ENCODE data around the gene RNF150.
"Not testable (repeated sequence)": the region's sequence is repeated elsewhere in the genome, so short reads cannot be mapped to it uniquely, and the experiment has no call there.

RNF150 gene

GRCh38 chr4:141075553-141075952 is 57.7 kb downstream of the RNF150 start:
- DNase-seq (ENCODE audit: low read depth, low spot score), result no peak

DNA sequence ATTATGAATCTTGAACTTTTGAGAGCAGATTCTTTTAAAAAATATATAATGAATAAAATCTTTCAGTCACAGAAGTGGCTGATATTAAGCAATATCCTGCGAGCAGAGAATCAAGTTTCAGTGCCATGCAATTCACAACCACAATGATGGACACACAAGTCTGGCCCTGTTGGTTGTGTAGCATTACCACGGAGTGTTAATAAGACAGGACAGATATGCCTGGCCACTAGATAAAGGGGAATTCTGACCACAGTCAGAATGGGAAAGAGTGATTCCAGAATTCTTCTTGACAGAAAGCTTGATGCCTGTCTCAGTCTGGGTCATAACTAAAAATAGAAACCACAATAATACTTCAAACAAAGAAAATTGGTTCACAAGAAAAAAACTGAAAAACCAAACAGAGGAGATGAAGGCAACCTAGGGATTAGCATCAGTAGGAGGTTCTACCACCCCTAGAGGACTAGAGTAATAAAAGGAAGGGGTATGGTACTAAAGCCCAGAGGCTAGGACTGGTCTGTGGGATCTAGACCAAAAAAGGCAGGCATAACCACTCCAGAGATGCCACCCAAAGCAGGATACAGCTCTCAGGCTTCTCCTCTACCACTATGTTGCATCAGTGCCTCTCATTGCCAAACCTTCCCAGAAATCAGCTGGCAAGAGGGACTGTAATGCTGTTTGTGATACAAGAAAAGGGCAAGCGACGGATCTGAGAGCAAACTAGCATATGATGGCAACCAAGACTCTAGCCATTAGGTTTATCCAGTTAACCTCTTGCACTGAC is 59.0 kb downstream of the RNF150 start:
- DNase-seq (ENCODE audit: low read depth, low spot score), result no peak

DNA sequence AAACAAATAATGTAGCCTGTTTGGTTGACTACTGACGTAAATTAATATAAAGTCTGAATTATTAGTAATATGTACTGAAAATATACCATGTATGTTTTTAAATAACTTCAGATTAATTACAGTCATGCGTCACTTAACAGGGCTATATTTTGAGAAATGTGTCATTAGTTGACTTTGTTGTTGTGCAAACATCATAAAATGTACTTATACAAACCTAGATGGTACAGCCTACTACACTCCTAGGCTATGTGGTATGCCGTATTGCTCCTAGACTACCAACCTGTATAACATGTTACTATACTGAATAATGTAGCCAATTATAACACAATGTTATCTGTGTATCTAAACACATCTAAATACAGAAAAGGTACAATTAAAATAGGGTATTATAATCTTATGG is 66.6 kb downstream of the RNF150 start:
- no peak for DNase-seq (ENCODE audit: low read depth, low spot score)

DNA sequence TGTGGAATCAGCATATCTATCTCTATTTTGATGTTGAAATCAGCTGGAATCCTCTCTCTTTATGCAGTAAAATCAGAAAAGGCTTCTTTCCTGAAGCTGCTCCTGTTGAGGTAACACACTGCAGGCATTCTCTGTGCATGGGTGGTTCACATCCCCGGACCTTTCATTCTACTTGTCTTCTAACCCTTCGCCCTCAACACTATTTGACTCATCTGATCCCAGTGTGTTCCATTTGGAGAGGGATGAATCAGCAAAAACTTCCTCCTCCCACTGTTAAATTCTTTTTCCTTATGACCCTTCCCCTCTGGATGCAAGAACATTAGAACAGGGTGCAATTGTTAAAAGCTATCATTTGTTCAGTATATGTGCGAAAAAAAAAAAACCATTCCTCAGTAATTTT is 67.4 kb downstream of the RNF150 start:
- DNase-seq (ENCODE audit: low read depth, low spot score), result no peak

DNA sequence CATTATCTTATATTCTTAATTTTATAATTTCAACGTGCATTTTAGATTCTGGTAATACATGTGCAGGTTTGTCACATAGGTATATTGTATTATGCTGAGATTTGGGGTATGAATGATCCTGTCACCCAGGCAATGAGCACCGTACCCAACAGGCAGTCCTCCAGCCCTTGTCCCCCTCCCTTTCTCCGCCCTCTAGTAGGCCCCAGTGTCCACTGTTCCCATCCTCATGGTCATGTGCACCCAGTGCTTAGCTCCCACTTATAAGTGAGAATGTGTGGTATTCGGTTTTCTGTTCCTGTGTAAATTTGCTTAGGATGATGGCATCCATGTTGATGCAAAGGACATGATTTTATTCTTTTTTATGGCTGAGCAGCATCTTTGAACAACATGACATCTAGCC is 70.6 kb downstream of the RNF150 start:
- no peak for DNase-seq (ENCODE audit: low read depth, low spot score)

GRCh38 chr4:141058591-141059512 is 74.4 kb downstream of the RNF150 start:
- DNase-seq (ENCODE audit: low read depth, low spot score), result no peak

DNA sequence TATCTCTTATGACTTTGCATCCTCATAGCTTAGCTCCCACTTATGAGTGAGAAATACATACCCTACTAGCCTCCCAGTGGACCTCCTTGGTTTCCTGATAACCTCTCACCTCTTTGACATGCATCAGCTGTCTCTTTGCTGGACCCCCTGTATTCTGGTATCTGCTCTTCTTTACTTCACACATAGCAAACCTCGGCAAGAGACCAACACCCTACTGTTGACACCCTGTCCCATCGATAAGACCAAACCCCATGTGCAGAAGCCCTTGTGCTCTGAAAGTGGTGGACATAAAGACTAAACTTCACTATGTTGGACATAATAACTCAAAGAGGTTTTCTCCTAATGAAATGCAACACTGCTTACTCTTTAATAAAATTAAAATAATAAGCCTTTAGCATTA is 75.7 kb downstream of the RNF150 start:
- no peak for DNase-seq (ENCODE audit: low read depth, low spot score)

DNA sequence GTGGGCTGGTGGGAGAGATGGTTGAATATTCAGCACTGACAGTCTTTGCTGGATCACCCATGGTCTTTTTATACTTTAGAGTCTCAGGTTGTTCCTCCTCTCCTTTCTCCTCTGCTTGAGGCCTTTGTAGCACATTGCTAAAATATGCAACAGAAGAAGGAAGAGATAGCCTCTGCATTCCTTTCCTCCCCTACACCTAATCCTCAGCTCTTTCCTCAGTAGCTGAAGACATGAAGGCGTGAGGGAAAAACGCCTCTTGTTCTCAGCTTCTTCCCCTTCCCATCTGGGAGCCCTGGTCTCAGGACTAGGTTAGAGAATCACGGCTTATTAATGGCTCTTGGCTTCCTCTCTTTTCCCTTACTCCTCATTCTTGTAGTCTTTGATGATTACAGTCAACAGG is 76.8 kb downstream of the RNF150 start:
- DNase-seq (ENCODE audit: low read depth, low spot score), result peak; percentile 7

DNA sequence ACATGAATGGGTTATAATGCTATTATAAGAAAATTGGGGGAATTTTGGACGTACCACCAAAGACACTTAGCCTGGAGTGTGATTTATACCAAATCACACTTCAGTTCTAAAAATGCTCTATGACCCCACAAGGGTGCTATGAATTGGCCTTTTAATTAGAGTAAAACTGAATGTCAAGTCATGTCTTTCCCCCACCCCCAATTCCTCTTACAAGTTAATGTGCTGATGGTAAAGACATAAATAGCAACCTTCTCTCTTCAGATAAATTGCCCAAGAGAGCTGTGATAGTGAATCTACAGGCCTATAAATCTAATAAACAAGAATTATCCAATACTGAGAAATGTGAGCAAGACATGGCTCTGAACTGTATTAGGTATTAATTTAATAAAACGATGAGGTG is 78.8 kb downstream of the RNF150 start:
- no peak for DNase-seq (ENCODE audit: low read depth, low spot score)

DNA sequence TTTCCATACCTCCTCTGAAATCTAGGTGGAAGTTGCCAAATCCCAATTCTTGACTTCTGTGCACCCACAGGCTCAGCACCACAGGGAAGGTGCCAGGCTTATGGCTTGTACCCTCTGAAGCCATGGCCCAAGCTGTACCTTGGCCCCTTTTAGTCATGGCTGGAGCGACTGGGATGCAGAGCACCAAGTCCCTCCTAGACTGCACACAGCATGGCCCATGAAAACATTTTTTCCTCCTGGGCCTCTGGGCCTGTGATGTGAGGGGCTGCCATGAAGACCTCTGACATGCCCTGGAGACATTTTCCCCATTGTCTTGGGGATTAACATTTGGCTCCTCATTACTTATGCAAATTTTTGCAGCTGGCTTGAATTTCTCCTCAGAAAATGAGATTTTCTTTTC is 82.3 kb downstream of the RNF150 start:
- DNase-seq (ENCODE audit: low read depth, low spot score), result not testable (repeated sequence)

GRCh38 chr4:141047228-141047884 is 85.9 kb downstream of the RNF150 start:
- DNase-seq (ENCODE audit: low read depth, low spot score), result no peak

DNA sequence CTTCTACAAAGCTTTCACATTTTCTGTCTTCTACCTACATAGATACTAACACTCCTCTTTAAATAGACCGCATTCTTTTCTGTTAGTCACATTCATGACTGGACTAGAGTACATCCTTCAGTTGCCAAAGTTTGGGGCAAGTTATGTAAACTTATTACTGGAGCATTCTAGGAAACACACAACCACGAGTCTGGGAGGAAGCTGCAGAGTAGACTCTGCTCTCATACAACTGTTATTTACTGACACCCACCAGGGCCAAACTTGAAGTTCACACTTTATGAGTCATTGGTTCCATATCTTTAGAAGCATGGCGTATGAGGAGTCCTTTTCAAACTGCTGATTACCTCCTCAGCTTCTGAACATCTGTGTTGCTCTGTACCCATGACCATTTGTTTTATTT is 87.0 kb downstream of the RNF150 start:
- DNase-seq (ENCODE audit: low read depth, low spot score), result no peak

- DNase-seq (ENCODE audit: low read depth, low spot score), result no peak
These were observed 87.4 kb downstream of the RNF150 start for GRCh38 chr4:141045848-141046247.

GRCh38 chr4:141041021-141041476 is 92.2 kb downstream of the RNF150 start:
- DNase-seq (ENCODE audit: low read depth, low spot score), result no peak

DNA sequence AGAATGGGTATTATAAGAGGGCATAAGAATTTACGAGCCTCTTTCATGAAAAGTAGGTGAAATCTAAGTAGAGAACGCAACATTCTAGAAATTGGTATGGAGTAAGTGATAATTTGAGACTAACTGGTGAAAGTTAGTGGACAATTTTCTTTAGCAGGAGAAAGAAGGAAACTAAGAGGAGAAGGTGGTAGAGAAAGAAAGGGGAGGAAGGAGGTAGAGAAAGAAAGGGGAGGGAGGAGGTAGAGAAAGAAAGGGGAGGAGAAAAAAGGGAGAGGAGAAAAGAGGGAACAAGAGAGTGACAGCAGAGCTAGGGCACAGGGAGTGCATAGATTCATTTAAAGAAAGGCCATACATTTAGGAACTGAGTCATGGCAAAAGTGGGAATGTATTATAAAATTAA is 94.1 kb downstream of the RNF150 start:
- DNase-seq (ENCODE audit: low read depth, low spot score), result no peak

DNA sequence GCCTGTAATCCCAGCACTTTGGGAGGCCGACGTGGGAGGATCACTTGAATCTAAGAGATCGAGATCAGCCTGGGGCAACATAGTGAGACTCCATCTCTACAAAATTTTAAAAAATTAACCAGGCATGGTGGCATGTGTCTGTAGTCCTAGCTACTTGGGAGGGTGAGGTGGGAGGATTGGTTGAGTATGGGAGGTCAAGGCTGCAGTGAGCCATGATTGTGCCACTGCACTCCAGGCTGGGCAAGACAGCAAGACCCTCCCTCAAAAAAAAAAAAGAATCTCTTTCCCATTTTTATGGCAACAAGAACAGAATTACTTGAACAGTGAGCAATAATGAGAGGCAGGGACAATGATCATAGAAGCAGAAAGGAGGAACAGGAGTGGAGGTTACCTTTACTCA is 94.8 kb downstream of the RNF150 start:
- DNase-seq (ENCODE audit: low read depth, low spot score), result no peak

DNA sequence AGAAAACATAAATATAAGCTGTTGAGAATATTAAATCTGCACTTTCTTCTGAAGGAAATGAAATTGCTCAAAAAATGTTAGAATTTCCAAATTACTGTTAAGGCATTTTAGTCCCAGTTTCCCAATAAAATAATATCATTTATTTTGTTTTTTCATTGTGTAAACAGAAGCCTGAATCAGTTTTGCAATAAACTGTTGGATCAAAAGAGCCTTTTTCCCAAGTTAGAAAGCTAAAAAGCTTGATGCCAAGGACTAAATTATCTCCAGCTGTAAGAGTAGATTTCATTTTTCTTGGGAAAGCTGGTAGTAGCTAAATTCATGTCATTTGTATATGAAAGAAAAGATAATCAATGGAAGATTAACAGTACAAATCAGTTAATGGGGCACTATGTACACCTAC is 95.8 kb downstream of the RNF150 start:
- DNase-seq (ENCODE audit: low read depth, low spot score), result no peak

DNA sequence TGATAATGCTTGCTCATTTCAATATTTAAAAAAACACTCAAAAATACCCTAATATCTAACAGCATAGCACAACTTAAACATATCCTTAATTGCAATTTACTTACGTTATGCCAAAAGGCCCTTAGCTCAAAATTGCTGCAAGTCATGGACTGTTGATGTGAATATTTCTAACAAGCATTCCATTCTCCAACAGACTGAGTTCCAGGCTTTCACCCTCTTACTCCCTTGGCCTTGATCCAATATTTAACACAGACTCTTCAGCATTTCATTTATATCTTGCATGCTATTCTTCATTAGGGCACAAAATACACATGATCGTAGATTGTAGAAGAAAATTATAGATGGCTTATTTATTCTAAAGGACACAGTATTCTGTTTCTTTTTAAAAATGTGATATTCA is 96.5 kb downstream of the RNF150 start:
- DNase-seq (ENCODE audit: low read depth, low spot score), result no peak

- DNase-seq (ENCODE audit: low read depth, low spot score), result no peak
These were observed 97.3 kb downstream of the RNF150 start for GRCh38 chr4:141035920-141036319.

GRCh38 chr4:141028024-141028529 is 105.2 kb downstream of the RNF150 start:
- DNase-seq (ENCODE audit: low read depth, low spot score), result no peak

DNA sequence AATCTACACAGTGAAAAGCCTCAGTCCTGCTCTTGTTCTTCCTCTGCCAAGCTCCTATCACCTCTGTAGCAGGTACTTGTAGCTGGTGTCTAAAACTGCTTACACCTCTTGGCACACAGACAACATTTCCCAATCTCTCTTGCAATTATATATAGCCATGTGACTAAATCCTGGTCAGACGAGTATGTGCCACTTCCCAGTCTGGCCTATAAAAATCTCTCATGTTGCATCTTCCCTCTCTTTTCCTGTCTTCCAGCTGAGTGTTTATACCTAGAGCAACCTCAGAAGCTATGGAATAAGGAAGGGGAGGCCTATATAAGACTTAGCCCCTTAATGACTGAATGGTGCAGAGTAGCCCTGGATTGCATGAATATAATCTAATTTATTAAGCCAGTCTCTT is 105.8 kb downstream of the RNF150 start:
- DNase-seq (ENCODE audit: low read depth, low spot score), result no peak

- no peak for DNase-seq (ENCODE audit: low read depth, low spot score)
These were observed 106.4 kb downstream of the RNF150 start for GRCh38 chr4:141026900-141027299.
